Fibroblast of pulmonary artery (primary cell): ENCODE measurements around the gene CLCN6.

Experiments used
- DNase-seq: peaks from one replicate; pipeline ENCODE4 v3.0.0-alpha.2; 2010; ENCODE audit warnings: low read depth
- H3K4me3 ChIP-seq: replicated peaks from 2 replicates; pipeline ENCODE4 v1.5.1; 2011; ENCODE audit warnings: low read depth, mild to moderate bottlenecking, control low read depth, low read length, moderate library complexity
- TF ChIP-seq, protein P1 (sequence below): IDR thresholded peaks from 2 replicates; pipeline ENCODE4 v1.5.1; 2011; ENCODE audit warnings: mild to moderate bottlenecking, control low read depth, low read length, inconsistent platforms; ENCODE audit errors: missing control alignments

The CLCN6 gene

DNA sequence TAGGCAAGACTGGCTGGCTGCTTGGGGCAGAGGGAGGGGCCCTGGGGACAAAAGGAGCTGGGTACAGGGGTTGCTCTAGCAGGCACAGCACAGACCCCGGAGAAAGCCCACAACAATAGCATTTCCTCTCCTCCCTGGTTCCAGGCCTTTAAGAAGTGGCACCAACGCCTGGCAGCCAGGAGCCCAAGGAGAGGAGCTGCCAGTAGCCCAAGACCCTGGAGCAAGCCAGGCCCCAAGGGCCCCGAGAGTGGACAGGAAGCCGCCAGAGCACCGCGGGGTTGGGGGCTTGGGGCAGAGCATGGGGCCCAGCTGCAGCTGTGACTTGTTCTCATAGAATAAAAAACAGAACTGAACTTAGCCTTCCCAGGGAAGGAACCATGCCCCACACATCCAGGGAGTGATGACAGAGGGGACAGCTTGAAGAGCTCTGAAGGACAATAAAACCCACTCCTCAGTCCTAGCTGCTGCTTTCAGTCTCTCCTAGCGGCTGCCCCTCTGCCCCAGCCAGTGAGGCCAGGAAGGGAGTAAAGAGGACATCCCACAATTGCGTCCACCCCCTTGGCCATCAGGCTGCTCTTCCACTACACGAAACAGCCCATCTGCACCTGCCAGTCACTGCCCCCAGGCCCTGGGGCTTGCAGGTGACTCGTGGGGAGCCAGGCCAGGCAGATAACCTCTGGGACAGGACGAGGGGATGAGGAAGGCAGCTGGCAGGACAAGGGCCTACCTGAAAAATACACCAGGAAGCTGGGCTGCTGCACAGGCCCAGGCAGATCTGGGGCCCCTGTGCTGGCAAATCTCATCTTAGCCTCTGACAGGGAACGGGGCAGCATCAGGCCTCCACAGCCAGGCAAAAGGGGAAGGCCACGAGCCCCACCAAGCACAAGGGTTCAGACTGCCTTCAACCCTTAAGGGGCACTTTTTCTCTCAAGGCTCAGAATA, 16.6 kb upstream of the CLCN6 start:
- no peak for DNase-seq
- TF ChIP-seq, protein P1, sequence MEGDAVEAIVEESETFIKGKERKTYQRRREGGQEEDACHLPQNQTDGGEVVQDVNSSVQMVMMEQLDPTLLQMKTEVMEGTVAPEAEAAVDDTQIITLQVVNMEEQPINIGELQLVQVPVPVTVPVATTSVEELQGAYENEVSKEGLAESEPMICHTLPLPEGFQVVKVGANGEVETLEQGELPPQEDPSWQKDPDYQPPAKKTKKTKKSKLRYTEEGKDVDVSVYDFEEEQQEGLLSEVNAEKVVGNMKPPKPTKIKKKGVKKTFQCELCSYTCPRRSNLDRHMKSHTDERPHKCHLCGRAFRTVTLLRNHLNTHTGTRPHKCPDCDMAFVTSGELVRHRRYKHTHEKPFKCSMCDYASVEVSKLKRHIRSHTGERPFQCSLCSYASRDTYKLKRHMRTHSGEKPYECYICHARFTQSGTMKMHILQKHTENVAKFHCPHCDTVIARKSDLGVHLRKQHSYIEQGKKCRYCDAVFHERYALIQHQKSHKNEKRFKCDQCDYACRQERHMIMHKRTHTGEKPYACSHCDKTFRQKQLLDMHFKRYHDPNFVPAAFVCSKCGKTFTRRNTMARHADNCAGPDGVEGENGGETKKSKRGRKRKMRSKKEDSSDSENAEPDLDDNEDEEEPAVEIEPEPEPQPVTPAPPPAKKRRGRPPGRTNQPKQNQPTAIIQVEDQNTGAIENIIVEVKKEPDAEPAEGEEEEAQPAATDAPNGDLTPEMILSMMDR: no peak
- H3K4me3 ChIP-seq: no peak overlapping the region

DNA sequence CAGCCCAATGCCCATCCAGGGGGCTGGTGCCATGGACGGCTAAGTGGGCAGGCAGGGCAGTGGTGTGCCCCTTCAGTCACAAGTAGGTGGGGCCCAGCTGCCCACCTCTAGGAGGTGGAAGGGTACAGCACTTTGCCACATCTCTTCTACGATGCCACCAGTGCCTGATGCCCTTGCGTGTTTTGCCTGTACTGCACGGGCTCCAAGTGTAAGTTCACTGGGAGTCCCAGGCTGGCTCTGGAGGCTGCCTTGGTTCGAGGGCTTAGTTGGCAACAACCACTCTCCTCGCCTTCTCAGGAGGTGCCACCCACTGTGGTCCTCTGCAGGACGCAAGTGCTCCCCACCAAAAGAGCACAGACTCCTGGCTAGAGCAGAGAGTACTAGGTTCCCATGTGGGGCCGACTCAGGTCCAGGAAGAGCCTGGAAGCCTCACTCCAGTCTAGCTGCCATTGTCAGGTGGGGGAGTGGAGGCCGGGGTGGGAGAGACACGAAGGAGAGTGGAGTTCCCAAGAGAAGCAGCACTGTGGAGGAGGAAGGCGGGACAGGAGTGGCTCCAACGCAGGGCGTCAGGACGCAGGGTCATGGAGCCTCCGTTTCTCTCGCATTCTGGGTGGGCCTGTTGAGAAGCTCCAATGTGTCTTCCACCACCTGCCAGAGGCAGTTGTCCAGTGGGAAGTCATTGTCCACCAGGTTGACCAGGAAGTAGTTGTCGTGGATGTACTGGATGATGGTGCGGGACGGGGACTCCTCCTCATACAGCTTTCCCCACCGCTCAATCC, 15.7 kb upstream of the CLCN6 start:
- no peak overlapping the region for H3K4me3 ChIP-seq
- TF ChIP-seq, protein P1: no peak
- no peak for DNase-seq

DNA sequence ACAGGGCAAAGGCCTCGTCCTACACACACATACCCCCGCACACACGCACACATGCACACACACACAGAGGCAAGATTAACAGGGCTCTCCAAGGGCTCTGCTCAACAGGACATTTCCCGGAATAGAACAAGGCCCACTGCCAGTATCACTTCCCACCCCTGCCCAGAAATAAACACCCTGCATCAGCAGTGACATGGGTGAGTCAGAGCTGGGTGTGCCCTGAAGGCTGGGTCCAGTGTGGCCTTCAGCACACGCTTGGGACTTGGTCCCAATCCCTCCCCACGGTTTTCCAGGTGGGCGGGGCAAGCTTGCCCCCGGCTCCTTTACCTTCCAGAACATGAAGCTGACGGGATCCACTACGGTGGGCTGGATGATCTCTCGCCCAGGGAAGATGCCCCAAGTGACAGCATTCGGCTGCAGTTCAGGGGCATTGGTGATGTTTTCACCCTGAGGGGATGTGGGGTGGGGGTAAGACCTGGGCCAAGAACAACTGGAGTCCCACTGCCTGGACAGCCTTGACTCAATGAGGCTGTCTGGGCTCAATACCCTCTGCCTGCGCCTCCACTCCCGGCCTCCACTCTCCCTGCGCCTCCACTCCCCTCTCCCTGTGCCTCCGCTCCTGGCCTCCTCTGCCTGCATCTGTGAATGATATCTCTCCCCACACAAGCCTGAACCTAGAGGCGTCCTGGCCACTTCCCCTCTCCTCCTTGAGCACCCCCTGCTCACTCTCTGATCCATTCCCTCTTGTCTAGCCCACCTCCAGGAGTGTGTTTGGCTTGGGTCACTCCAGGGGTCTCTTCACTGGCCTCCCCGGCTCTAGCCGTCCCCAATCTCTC, 14.9 kb upstream of the CLCN6 start:
- DNase-seq: peak; percentile 98
- no peak overlapping the region for H3K4me3 ChIP-seq
- TF ChIP-seq, protein P1: no peak

DNA sequence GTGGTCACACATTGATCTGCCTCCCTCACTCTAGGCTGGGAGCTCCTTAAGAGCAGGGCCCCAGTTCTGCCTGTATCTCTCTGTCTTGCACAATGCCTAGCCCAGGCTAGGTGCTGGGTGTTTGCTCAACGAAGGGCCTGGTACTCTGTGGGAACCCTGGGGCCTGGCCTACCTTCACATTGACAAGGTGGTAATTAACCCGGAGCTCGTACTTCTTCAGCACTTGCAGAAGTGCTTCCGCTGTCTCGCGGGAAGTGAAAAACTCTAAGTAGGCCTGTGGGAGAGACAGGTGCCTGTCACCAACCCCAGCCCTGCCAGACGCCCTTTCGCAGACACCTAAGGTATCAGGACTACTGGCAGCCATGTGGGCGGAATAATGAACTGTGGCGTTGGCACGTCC, 13.9 kb upstream of the CLCN6 start:
- TF ChIP-seq, protein P1: no peak
- no peak overlapping the region for H3K4me3 ChIP-seq
- DNase-seq: no peak

DNA sequence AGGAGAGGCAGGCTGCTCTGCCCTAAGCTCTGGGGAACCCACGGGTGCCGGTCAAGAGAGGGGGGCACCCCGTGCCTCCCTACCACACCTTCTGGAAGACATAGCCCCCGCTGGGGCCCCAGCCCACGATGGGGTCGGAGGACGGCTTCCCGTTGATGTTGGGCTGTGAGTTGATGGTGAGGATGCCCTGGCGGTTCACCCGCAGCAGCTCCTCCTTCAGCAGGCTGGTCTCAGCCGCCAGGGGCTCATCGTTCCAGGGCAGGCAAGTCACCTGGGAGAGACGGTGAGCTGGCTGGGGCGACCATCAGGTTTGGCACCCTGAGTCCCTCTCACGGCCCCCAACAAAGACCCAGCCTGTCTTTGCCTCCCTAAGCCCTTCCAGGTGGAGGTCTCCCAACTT, 12.2 kb upstream of the CLCN6 start:
- H3K4me3 ChIP-seq: no peak overlapping the region
- TF ChIP-seq, protein P1: no peak
- DNase-seq: no peak

DNA sequence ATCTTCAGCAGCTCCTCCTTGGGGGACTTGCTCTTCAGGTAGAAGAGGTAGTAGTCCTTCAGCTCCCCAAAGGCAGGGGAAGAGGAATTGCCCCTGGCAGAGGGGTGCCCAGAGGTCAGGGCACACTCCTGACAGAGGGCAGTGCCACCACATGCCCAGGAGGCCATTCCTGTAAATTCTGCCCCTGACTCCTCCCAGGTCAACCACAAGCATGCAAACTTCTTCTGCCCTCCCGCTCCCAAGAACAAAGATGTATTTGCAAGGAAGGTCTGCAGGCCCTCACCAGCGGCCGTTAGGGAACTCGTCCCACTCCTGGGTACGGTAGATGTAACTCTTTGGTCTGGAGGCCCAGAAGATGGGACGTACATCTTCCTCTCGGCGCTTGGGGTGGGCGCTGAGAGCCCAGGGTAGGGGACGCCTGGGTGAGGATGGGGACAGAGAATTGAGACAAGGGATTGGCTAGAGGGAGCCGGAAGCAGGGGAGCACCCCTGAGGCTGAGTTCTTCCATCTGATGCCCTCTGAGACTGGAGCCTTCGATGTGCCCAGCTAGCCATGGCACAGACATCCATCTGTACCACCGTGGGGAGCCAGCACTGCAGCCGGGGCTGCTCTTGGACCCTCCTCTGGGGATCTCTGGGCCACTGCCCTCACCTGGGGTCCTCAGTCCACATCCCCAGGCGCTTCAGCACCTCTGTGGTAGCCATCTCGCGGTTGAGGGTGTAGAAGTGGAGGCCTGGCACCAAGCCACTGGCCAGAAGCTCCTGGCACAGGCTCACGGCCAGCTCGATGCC, 11.3 kb upstream of the CLCN6 start:
- no peak overlapping the region for H3K4me3 ChIP-seq
- DNase-seq: no peak
- TF ChIP-seq, protein P1: no peak
